ENCODE measurements around the gene CSNK2B. TPM values are rescaled to one million over a fixed set of nuclear protein-coding genes. Genes with fewer than 3 reads are reported as not detected.

The CSNK2B gene
- polyA plus RNA-seq, 3 donors = 147 to 227 (median 195) TPM

DNA sequence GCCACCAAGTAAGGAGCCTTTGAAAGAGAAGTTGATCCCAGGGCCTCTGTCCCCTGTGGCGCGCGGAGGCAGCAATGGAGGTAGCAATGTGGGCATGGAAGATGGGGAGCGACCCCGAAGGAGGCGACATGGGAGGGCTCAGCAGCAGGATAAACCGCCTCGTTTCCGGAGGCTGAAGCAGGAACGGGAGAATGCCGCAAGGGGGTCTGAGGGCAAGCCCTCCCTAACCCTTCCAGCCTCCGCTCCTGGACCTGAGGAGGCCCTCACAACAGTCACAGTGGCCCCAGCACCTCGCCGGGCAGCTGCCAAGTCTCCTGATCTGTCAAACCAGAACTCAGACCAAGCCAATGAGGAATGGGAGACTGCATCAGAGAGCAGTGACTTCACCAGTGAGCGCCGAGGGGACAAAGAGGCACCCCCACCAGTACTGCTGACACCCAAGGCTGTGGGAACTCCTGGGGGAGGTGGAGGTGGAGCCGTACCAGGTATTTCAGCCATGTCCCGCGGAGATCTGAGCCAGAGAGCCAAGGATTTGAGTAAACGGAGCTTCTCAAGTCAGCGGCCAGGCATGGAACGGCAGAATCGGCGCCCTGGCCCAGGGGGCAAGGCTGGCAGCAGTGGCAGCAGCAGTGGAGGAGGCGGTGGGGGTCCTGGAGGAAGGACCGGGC lies 33.5 kb upstream of the CSNK2B start:
- H3K9me3 Mint-ChIP-seq = no peaks in the 10 kb centered on the region
- Histone ChIP-seq H3K27ac (ENCODE audit: low read depth in 1 of 2, low read length in 2 of 2) (no peak overlapping the region), H4K20me1 (ENCODE audit: insufficient read depth, low read length) (peaks cover 90% of the 10 kb centered on the region), H3K27me3 (ENCODE audit: control insufficient read depth in 2 of 2, insufficient read depth in 2 of 2, low read length in 2 of 2) (no peaks in the 10 kb centered on the region), H2AFZ (ENCODE audit: insufficient read depth, low read depth, low read length, poor library complexity, severe bottlenecking) (no peak overlapping the region), H3K4me3 (replicated peaks in 1 of 3; ENCODE audit: low read depth in 2 of 3, low read length in 3 of 3) (no peak overlapping the region), H3K4me2 (replicated peaks; ENCODE audit: extremely low read depth, low read length, poor library complexity, severe bottlenecking) (no peak overlapping the region), H3K9ac (ENCODE audit: insufficient read depth, low read length, poor library complexity, severe bottlenecking) (no peak overlapping the region), H3K79me2 (ENCODE audit: insufficient read depth, low read length) (peaks cover 37% of the 10 kb centered on the region), H3K36me3 (replicated peaks in 1 of 2; ENCODE audit: control insufficient read depth in 1 of 2, insufficient read depth in 2 of 2, low read length in 2 of 2) (peaks cover 97 to 100% of the 10 kb centered on the region in 2 donors), H3K4me1 (ENCODE audit: control insufficient read depth in 1 of 2, insufficient read depth in 2 of 2, low read length in 2 of 2) (no peaks in the 10 kb centered on the region), H3K9me3 (replicated peaks in 1 of 2; ENCODE audit: control insufficient read depth in 1 of 2, insufficient read depth in 1 of 2, low read length in 2 of 2) (no peaks in the 10 kb centered on the region)
- H3K4me3 Mint-ChIP-seq = no peak overlapping the region
- intact Hi-C loops (cut with micrococcal nuclease) = no loop called here
- DNase-seq = no peak
- WGBS (ENCODE audit: insufficient coverage) = 99% methylated on average over 15 of the region's 26 CpGs
- peaks cover 0 to 3% (median 0%) of the 10 kb centered on the region in 3 donors for H3K27me3 Mint-ChIP-seq (ENCODE audit: low read depth in 3 of 3)
- no peaks in the 10 kb centered on the region for H3K4me1 Mint-ChIP-seq
- H3K27ac Mint-ChIP-seq = peak overlapping the region in 2 of 7 donors; percentile 65 to 68
- TF ChIP-seq, protein P1, sequence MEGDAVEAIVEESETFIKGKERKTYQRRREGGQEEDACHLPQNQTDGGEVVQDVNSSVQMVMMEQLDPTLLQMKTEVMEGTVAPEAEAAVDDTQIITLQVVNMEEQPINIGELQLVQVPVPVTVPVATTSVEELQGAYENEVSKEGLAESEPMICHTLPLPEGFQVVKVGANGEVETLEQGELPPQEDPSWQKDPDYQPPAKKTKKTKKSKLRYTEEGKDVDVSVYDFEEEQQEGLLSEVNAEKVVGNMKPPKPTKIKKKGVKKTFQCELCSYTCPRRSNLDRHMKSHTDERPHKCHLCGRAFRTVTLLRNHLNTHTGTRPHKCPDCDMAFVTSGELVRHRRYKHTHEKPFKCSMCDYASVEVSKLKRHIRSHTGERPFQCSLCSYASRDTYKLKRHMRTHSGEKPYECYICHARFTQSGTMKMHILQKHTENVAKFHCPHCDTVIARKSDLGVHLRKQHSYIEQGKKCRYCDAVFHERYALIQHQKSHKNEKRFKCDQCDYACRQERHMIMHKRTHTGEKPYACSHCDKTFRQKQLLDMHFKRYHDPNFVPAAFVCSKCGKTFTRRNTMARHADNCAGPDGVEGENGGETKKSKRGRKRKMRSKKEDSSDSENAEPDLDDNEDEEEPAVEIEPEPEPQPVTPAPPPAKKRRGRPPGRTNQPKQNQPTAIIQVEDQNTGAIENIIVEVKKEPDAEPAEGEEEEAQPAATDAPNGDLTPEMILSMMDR (IDR thresholded peaks at IDR 0.05) = no peak
- H3K36me3 Mint-ChIP-seq = peaks cover 96 to 99% of the 10 kb centered on the region in 2 donors

DNA sequence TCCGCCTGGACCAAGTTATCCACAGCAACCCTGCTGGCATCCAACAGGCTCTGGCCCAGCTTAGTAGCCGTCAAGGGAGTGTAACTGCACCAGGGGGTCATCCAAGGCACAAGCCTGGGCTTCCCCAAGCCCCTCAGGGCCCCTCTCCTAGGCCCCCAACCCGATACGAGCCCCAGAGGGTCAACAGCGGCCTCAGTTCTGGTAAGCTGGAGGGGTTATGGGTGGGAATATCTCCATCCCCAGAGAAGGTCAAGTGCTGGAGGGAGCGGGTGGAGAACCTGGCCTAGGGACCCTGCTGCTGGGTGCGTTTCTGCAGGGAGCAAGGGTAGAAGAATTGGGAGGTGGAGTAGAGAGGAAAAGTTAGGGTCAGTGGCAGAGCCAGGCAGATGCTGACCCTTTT lies 32.4 kb upstream of the CSNK2B start:
- intact Hi-C loops (cut with micrococcal nuclease) = no loop called here
- peaks cover 88% of the 10 kb centered on the region for H4K20me1 ChIP-seq (ENCODE audit: insufficient read depth, low read length)
- Mint-ChIP-seq H3K27me3 (ENCODE audit: low read depth in 3 of 3) (no peaks in the 10 kb centered on the region), H3K36me3 (peaks cover 91 to 97% of the 10 kb centered on the region in 2 donors), H3K4me1 (no peaks in the 10 kb centered on the region), H3K4me3 (no peak overlapping the region), H3K27ac (peak overlapping the region in 2 of 7 donors; percentile 30 to 70), H3K9me3 (no peaks in the 10 kb centered on the region)
- H3K9me3 ChIP-seq (replicated peaks in 1 of 2; ENCODE audit: control insufficient read depth in 1 of 2, insufficient read depth in 1 of 2, low read length in 2 of 2) = no peaks in the 10 kb centered on the region
- H3K9ac ChIP-seq (ENCODE audit: insufficient read depth, low read length, poor library complexity, severe bottlenecking) = no peak overlapping the region
- H3K4me1 ChIP-seq (ENCODE audit: control insufficient read depth in 1 of 2, insufficient read depth in 2 of 2, low read length in 2 of 2) = no peaks in the 10 kb centered on the region
- H2AFZ ChIP-seq (ENCODE audit: insufficient read depth, low read depth, low read length, poor library complexity, severe bottlenecking) = no peak overlapping the region
- no peak overlapping the region for H3K4me3 ChIP-seq (replicated peaks in 1 of 3; ENCODE audit: low read depth in 2 of 3, low read length in 3 of 3)
- no CpG with 5 or more reads among the region's 7 CpGs for WGBS (ENCODE audit: insufficient coverage)
- no peaks in the 10 kb centered on the region for H3K27me3 ChIP-seq (ENCODE audit: control insufficient read depth in 2 of 2, insufficient read depth in 2 of 2, low read length in 2 of 2)
- H3K4me2 ChIP-seq (replicated peaks; ENCODE audit: extremely low read depth, low read length, poor library complexity, severe bottlenecking) = no peak overlapping the region
- DNase-seq = no peak
- peaks cover 94 to 99% of the 10 kb centered on the region in 2 donors for H3K36me3 ChIP-seq (replicated peaks in 1 of 2; ENCODE audit: control insufficient read depth in 1 of 2, insufficient read depth in 2 of 2, low read length in 2 of 2)
- TF ChIP-seq, protein P1 (IDR thresholded peaks at IDR 0.05) = no peak
- no peak overlapping the region for H3K27ac ChIP-seq (ENCODE audit: low read depth in 1 of 2, low read length in 2 of 2)
- H3K79me2 ChIP-seq (ENCODE audit: insufficient read depth, low read length) = peaks cover 27% of the 10 kb centered on the region
